NT2/D1 (cell line): ENCODE measurements around the gene TMEM50A.

ENCODE experiments used
- SUZ12 ChIP-seq: IDR thresholded peaks from 2 replicates; pipeline ENCODE4 v1.6.1; 2011; ENCODE audit not compliant: insufficient read length, insufficient read depth; ENCODE audit errors: extremely low read depth
- ZNF274 ChIP-seq: IDR thresholded peaks from 2 replicates; pipeline ENCODE4 v1.6.1; 2011; ENCODE audit warnings: mild to moderate bottlenecking, low read depth, low read length

DNA sequence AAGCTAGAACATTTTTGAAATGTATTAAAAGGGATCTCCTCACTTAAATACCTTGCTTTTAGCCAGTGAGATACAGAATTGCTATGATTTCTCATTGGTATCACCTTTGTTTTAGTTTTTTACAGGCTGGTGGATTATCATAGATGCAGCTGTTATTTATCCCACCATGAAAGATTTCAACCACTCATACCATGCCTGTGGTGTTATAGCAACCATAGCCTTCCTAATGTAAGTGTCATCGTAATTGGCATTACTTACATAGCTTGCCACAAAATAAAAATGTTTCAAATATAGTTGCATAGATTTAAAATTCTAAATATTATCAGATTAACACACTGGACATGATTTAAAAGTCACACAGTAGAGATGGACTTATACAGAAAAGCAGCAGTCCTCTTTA lies 4.7 kb downstream of the TMEM50A start:
- no peak for TF ChIP-seq SUZ12
- no peak for TF ChIP-seq ZNF274
